Testis (tissue), 2 donors: ENCODE measurements around the gene TENM4.

ENCODE experiments used
- POLR2A ChIP-seq: fragments of 450-650 bp; IDR thresholded peaks from one replicate; pipeline ENCODE4 v1.6.1; 2017; ENCODE audit warnings: antibody characterized with exemption, mild to moderate bottlenecking, moderate library complexity
- TF ChIP-seq, protein P1 (sequence below), 3 experiments: fragments of 450-650 bp in 2 of 3; fragments of 200-600 bp in 1 of 3; sonication (generic) in 1 of 3; IDR thresholded peaks; one replicate each; pipeline ENCODE4 v1.5.1; 2016 to 2019; ENCODE audit warnings: antibody characterized with exemption in 3 of 3, mild to moderate bottlenecking in 2 of 3, moderate library complexity in 1 of 3

DNA sequence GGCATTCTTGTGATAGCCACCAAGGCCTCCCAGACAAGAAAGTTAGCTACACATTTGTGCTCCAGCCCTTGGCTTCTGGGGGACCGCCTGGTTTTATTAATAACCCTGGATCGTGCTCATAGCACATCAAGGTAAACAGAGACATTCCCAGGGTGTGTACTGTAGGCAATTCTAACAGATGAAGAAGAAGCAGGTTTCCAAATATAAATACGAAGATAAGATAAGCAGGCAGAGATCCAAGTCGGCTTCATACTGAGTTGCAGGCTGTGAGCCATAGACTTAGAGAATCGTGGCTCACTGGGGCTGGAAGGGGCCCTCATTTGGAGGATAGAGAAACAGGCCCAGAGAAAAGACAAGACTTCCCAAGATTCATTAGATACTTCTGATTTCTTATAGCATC, 131.4 kb downstream of the TENM4 start:
- TF ChIP-seq, protein P1, sequence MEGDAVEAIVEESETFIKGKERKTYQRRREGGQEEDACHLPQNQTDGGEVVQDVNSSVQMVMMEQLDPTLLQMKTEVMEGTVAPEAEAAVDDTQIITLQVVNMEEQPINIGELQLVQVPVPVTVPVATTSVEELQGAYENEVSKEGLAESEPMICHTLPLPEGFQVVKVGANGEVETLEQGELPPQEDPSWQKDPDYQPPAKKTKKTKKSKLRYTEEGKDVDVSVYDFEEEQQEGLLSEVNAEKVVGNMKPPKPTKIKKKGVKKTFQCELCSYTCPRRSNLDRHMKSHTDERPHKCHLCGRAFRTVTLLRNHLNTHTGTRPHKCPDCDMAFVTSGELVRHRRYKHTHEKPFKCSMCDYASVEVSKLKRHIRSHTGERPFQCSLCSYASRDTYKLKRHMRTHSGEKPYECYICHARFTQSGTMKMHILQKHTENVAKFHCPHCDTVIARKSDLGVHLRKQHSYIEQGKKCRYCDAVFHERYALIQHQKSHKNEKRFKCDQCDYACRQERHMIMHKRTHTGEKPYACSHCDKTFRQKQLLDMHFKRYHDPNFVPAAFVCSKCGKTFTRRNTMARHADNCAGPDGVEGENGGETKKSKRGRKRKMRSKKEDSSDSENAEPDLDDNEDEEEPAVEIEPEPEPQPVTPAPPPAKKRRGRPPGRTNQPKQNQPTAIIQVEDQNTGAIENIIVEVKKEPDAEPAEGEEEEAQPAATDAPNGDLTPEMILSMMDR (IDR thresholded peaks at IDR 0.05): no peak
- no peak for TF ChIP-seq POLR2A
